ENCODE data around the gene RNF144B. TPM values are rescaled to one million over a fixed set of nuclear protein-coding genes. Genes with fewer than 3 reads are reported as not detected.

RNF144B gene
- total and polyA plus RNA-seq, 4 donors = 18.1 to 96.8 (median 59.5) TPM

DNA sequence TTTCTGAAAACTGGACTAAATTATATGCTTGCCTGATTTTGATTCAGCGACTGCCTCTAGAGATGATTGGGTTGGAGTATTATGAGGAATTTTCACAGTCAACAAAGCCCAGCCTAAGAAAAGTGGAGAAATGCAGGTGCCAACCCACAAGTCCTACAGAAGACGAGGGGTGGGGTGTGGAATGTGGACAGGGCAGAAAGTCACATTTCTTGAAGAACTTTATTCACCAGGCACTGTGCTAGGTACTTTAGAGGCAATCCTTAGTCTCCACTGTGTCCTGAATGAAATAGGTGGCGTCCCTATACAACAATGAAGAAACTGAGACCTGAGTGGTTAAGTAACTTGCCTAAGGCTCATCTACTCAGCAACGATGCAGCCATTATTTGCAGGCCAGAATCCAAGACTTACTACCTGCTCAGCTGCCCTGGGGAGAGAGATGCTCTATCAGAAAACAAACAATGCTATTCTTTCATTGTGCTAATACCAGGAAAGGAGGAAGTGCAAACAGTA, 106.3 kb downstream of the RNF144B start:
- no peaks in the 10 kb centered on the region for H3K9me3 ChIP-seq (ENCODE audit: control insufficient read depth in 4 of 4, insufficient read depth in 3 of 4, low read length in 3 of 4)
- TF ChIP-seq, protein P1, sequence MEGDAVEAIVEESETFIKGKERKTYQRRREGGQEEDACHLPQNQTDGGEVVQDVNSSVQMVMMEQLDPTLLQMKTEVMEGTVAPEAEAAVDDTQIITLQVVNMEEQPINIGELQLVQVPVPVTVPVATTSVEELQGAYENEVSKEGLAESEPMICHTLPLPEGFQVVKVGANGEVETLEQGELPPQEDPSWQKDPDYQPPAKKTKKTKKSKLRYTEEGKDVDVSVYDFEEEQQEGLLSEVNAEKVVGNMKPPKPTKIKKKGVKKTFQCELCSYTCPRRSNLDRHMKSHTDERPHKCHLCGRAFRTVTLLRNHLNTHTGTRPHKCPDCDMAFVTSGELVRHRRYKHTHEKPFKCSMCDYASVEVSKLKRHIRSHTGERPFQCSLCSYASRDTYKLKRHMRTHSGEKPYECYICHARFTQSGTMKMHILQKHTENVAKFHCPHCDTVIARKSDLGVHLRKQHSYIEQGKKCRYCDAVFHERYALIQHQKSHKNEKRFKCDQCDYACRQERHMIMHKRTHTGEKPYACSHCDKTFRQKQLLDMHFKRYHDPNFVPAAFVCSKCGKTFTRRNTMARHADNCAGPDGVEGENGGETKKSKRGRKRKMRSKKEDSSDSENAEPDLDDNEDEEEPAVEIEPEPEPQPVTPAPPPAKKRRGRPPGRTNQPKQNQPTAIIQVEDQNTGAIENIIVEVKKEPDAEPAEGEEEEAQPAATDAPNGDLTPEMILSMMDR (IDR thresholded peaks at IDR 0.05; ENCODE audit: control extremely low read depth, extremely low read depth) = no peak
- H3K36me3 ChIP-seq (ENCODE audit: control insufficient read depth in 4 of 4, insufficient read depth in 4 of 4, low read length in 4 of 4) = no peaks in the 10 kb centered on the region
- peak; percentile 59 for ATAC-seq (ENCODE audit: insufficient read depth, low FRiP score)
- peak in 2 of 3 donors; percentile 26 to 59 for DNase-seq
- no peaks in the 10 kb centered on the region for H3K27me3 ChIP-seq (ENCODE audit: control insufficient read depth in 3 of 3, insufficient read depth in 3 of 3, low read length in 2 of 3)
- 61 to 82% methylated on average over 4 of the region's 4 CpGs for WGBS, 2 donors
- H3K27ac ChIP-seq (ENCODE audit: low read depth in 1 of 2, low read length in 1 of 2) = peak overlapping the region in 1 of 2 donors; percentile 48
- H3K9ac ChIP-seq (ENCODE audit: insufficient read depth in 1 of 2, low read length in 2 of 2) = no peak overlapping the region
- peaks cover 0 to 1% (median 0%) of the 10 kb centered on the region in 5 donors for H3K4me1 ChIP-seq (ENCODE audit: control insufficient read depth in 5 of 5, insufficient read depth in 5 of 5, low read length in 5 of 5)
- H3K4me3 ChIP-seq = no peak overlapping the region

DNA sequence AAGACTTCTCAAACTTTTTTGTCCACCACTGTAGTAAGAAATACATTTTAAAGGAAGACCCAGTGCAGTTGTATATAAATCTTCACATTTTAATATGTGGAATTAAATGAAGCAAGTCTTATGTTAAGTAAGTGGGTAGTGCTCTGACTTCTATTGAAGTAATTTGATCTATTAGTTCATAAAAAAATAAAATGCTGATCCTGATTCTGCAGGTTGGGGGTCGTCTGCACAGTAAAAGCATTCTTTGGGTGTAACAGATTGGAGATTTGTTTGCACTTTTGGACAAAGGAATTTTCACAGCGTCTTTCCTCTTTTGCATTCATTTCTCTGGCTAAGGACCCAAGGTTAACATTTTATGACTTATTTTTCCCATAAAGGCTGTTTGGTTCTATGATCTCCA, 106.8 kb downstream of the RNF144B start:
- 40 to 41% methylated on average over 2 of the region's 2 CpGs for WGBS, 2 donors

DNA sequence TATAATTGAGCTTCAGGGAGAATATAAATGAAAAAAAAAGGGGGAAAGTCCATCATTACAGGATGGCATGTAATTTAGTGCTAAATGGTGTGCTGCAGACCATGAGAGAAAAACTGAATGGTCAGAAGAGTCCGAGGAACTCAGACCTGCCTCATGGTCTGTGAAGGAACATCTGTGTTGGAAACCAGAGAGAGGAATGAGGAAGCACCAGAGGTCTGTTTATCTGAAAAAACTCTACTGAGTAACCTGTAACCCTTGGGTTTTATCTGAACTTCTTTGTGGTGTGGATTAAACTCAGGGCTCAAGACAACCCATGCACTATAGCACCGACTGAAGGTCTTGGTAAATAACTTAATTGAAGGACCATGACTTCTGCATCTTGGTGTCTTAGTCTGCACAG, 108.1 kb downstream of the RNF144B start:
- H3K27ac ChIP-seq (ENCODE audit: low read depth in 1 of 2, low read length in 1 of 2) = no peak overlapping the region
- WGBS, 2 donors = 21 to 54% methylated on average over 2 of the region's 2 CpGs
- ATAC-seq (ENCODE audit: insufficient read depth, low FRiP score) (no peak), DNase-seq (no peak)
- no peak overlapping the region for H3K9ac ChIP-seq (ENCODE audit: insufficient read depth in 1 of 2, low read length in 2 of 2)
- H3K27me3 ChIP-seq (ENCODE audit: control insufficient read depth in 3 of 3, insufficient read depth in 3 of 3, low read length in 2 of 3) = no peaks in the 10 kb centered on the region
- H3K4me1 ChIP-seq (ENCODE audit: control insufficient read depth in 5 of 5, insufficient read depth in 5 of 5, low read length in 5 of 5) = peaks cover 0 to 1% (median 0%) of the 10 kb centered on the region in 5 donors
- H3K9me3 ChIP-seq (ENCODE audit: control insufficient read depth in 4 of 4, insufficient read depth in 3 of 4, low read length in 3 of 4) = no peaks in the 10 kb centered on the region
- H3K36me3 ChIP-seq (ENCODE audit: control insufficient read depth in 4 of 4, insufficient read depth in 4 of 4, low read length in 4 of 4) = no peaks in the 10 kb centered on the region
- TF ChIP-seq, protein P1 (IDR thresholded peaks at IDR 0.05; ENCODE audit: control extremely low read depth, extremely low read depth) = no peak
- no peak overlapping the region for H3K4me3 ChIP-seq

More for the DNA sequence above, 106.8 kb downstream of the RNF144B start:
- Histone ChIP-seq H3K4me3 (no peak overlapping the region), H3K9ac (ENCODE audit: insufficient read depth in 1 of 2, low read length in 2 of 2) (no peak overlapping the region), H3K27me3 (ENCODE audit: control insufficient read depth in 3 of 3, insufficient read depth in 3 of 3, low read length in 2 of 3) (no peaks in the 10 kb centered on the region), H3K9me3 (ENCODE audit: control insufficient read depth in 4 of 4, insufficient read depth in 3 of 4, low read length in 3 of 4) (no peaks in the 10 kb centered on the region), H3K36me3 (ENCODE audit: control insufficient read depth in 4 of 4, insufficient read depth in 4 of 4, low read length in 4 of 4) (no peaks in the 10 kb centered on the region), H3K27ac (ENCODE audit: low read depth in 1 of 2, low read length in 1 of 2) (no peak overlapping the region), H3K4me1 (ENCODE audit: control insufficient read depth in 5 of 5, insufficient read depth in 5 of 5, low read length in 5 of 5) (peaks cover 0 to 1% (median 0%) of the 10 kb centered on the region in 5 donors)
- DNase-seq (no peak), ATAC-seq (ENCODE audit: insufficient read depth, low FRiP score) (no peak)
- TF ChIP-seq, protein P1 (IDR thresholded peaks at IDR 0.05; ENCODE audit: control extremely low read depth, extremely low read depth) = no peak

DNA sequence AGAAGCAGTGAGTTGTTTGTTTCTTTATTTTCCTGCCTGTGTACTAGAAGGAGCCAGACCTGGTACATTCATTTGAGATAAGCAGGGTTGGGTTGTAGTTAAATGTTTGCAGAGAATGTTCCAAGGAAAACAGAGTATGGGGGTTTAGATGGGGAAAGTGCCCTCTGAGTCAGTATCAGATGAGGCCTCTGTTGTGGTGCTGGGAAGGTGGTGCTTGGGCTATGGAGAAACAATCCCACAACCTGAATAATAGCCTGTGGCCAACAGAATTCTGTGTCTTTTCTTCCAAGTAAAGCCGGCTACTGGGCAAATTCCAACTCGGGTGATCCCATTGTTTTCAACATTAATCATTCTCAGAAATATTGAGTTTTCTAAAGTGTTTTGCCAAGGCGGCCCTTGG, 109.3 kb downstream of the RNF144B start:
- Histone ChIP-seq H3K27me3 (ENCODE audit: control insufficient read depth in 3 of 3, insufficient read depth in 3 of 3, low read length in 2 of 3) (no peaks in the 10 kb centered on the region), H3K4me1 (ENCODE audit: control insufficient read depth in 5 of 5, insufficient read depth in 5 of 5, low read length in 5 of 5) (peaks cover 0 to 1% (median 0%) of the 10 kb centered on the region in 5 donors), H3K4me3 (no peak overlapping the region), H3K27ac (ENCODE audit: low read depth in 1 of 2, low read length in 1 of 2) (no peak overlapping the region), H3K9me3 (ENCODE audit: control insufficient read depth in 4 of 4, insufficient read depth in 3 of 4, low read length in 3 of 4) (no peaks in the 10 kb centered on the region), H3K9ac (ENCODE audit: insufficient read depth in 1 of 2, low read length in 2 of 2) (no peak overlapping the region), H3K36me3 (ENCODE audit: control insufficient read depth in 4 of 4, insufficient read depth in 4 of 4, low read length in 4 of 4) (no peaks in the 10 kb centered on the region)
- DNase-seq (no peak), ATAC-seq (ENCODE audit: insufficient read depth, low FRiP score) (no peak)
- WGBS, 2 donors = 79 to 89% methylated on average over 3 of the region's 3 CpGs
- TF ChIP-seq, protein P1 (IDR thresholded peaks at IDR 0.05; ENCODE audit: control extremely low read depth, extremely low read depth) = no peak
